GM13976 (cell line): ENCODE measurements around the gene FRK.
"Not testable (repeated sequence)": the region's sequence is repeated elsewhere in the genome, so short reads cannot be mapped to it uniquely, and the experiment has no call there.

ENCODE experiments used
- DNase-seq: peaks from one replicate; pipeline ENCODE4 v3.0.0; 2012; ENCODE audit warnings: low spot score
- CTCF ChIP-seq: IDR thresholded peaks from 2 replicates; pipeline ENCODE4 v1.5.1; 2012; ENCODE audit warnings: borderline replicate concordance, mild to moderate bottlenecking; ENCODE audit not compliant: insufficient read depth; ENCODE audit errors: extremely low read depth, missing control alignments, control extremely low read depth
- in situ Hi-C: fragments of 300-500 bp; cut with MboI; formaldehyde crosslinking; loops from one replicate; pipeline ENCODE4 v1.12.0; 2022; ENCODE audit warnings: low sequenced_read_pairs, mixed read lengths, inconsistent platforms; ENCODE audit not compliant: unreplicated experiment

The FRK gene

GRCh38 chr6:115891750-115892149, 168.9 kb downstream of the FRK start:
- no peak for TF ChIP-seq CTCF
- in situ Hi-C loops = loop anchor here (25.0 kb wide), 1 partner anchor 1154 kb away; no protein-coding TSS in a partner anchor
- DNase-seq = no peak

DNA sequence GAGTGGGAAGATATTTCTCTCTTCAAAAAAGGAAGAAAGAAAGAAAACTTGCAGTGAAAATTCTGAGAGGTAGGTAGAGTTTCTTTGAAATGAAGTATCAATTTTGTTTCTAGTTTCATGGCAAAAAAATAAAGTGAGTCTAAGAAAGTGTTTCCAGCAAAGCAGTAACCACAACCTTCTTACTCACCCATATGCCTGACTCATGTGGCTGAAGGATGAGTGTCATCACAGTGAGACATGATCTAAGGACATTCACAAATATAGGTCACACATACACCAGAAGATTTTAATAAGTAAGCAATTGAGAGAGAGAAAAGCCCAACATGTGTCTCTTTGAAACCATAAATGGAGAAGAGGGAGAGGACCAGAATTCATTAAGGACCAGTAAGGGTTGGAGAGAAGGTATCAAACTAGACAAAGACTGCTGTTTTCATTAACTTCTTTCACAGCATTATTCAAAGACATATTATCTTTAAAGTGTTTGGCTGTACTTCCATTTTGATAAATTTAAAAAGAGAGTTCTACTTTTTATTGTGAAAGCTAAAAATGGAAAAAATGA, 169.5 kb downstream of the FRK start:
- in situ Hi-C loops = loop anchor here (25.0 kb wide), 1 partner anchor 1154 kb away; no protein-coding TSS in a partner anchor
- TF ChIP-seq CTCF = no peak
- DNase-seq = peak; percentile 36

GRCh38 chr6:115890238-115890637, 170.5 kb downstream of the FRK start:
- in situ Hi-C loops = loop anchor here (25.0 kb wide), 1 partner anchor 1153 kb away; no protein-coding TSS in a partner anchor
- TF ChIP-seq CTCF = no peak
- no peak for DNase-seq

GRCh38 chr6:115888687-115889470, 171.8 kb downstream of the FRK start:
- DNase-seq = not testable (repeated sequence)
- in situ Hi-C loops = loop anchor here (25.0 kb wide), 1 partner anchor 1152 kb away; no protein-coding TSS in a partner anchor

GRCh38 chr6:115887891-115888290, 172.8 kb downstream of the FRK start:
- DNase-seq = no peak
- no peak for TF ChIP-seq CTCF
- in situ Hi-C loops = loop anchor here (25.0 kb wide), 1 partner anchor 1151 kb away; no protein-coding TSS in a partner anchor

DNA sequence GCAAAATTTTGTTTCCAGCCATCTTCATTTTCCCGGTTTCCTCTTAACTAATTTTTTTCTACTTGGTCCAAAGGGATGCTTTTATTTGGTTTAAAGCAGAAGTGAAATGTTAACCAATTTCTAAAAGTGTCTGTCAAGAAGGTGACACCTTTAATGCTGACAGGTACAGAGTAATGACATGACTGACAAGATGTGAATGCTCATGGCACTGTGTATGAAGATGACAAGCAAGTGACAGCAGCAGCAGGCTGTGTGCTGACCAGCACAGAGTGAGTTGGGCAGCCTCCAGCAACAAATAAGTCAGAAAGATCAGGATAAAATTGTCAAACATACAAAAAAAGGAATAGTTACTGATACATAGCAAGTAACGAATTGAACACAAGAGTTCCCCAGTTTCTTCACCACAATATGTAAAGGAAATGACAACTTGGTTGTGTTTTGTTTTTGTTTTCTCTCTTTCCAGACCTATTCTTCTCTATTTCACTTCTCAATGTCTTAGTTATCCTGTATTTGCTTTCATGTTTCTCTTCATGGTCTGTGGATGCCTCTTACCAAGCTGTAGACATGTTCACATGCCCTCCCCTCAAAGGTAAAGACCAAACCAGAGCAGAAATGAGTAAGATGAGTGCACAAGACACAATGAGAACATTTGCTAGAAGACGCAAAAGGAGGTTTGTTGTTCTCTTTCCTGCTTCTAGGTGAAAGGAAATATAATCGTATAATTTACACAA, 174.9 kb downstream of the FRK start:
- no peak for TF ChIP-seq CTCF
- in situ Hi-C loops = loop anchor here (25.0 kb wide), 1 partner anchor 1148 kb away; no protein-coding TSS in a partner anchor
- peak; percentile 12 for DNase-seq

DNA sequence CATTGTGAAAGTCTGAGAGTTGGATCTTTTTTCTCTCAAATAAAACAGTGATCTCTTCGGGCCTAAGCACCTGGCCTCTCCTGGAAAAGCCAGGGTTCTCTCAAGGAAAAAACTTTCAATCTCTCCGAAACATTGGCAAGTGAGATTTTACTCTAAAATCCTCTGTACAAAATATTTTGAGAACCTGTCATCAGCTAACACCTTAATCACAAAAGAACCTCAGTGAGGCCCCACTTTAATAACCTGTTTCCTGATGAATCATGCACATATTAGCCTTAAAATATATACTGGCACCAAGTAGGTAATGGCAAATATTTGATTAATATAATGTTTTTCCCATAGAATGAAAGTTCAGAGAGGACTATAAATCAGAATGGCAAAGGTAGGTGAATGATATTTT, 177.9 kb downstream of the FRK start:
- no peak for TF ChIP-seq CTCF
- no peak for DNase-seq
- in situ Hi-C loops = loop anchor here (25.0 kb wide), 1 partner anchor 1145 kb away; no protein-coding TSS in a partner anchor
